HG03439 (cell line): ENCODE results near the gene SON.
"Not testable (repeated sequence)": the region's sequence is repeated elsewhere in the genome, so short reads cannot be mapped to it uniquely, and the experiment has no call there.

ENCODE experiments used
- ATAC-seq: cut with Tn5 transposase; IDR thresholded peaks from one replicate; pipeline ENCODE4 v1.9.1; 2021; ENCODE audit warnings: mild to moderate bottlenecking, moderate library complexity; ENCODE audit not compliant: unreplicated experiment

SON gene, protein sequence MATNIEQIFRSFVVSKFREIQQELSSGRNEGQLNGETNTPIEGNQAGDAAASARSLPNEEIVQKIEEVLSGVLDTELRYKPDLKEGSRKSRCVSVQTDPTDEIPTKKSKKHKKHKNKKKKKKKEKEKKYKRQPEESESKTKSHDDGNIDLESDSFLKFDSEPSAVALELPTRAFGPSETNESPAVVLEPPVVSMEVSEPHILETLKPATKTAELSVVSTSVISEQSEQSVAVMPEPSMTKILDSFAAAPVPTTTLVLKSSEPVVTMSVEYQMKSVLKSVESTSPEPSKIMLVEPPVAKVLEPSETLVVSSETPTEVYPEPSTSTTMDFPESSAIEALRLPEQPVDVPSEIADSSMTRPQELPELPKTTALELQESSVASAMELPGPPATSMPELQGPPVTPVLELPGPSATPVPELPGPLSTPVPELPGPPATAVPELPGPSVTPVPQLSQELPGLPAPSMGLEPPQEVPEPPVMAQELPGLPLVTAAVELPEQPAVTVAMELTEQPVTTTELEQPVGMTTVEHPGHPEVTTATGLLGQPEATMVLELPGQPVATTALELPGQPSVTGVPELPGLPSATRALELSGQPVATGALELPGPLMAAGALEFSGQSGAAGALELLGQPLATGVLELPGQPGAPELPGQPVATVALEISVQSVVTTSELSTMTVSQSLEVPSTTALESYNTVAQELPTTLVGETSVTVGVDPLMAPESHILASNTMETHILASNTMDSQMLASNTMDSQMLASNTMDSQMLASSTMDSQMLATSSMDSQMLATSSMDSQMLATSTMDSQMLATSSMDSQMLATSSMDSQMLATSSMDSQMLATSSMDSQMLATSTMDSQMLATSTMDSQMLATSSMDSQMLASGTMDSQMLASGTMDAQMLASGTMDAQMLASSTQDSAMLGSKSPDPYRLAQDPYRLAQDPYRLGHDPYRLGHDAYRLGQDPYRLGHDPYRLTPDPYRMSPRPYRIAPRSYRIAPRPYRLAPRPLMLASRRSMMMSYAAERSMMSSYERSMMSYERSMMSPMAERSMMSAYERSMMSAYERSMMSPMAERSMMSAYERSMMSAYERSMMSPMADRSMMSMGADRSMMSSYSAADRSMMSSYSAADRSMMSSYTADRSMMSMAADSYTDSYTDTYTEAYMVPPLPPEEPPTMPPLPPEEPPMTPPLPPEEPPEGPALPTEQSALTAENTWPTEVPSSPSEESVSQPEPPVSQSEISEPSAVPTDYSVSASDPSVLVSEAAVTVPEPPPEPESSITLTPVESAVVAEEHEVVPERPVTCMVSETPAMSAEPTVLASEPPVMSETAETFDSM (N-terminal part only)

DNA sequence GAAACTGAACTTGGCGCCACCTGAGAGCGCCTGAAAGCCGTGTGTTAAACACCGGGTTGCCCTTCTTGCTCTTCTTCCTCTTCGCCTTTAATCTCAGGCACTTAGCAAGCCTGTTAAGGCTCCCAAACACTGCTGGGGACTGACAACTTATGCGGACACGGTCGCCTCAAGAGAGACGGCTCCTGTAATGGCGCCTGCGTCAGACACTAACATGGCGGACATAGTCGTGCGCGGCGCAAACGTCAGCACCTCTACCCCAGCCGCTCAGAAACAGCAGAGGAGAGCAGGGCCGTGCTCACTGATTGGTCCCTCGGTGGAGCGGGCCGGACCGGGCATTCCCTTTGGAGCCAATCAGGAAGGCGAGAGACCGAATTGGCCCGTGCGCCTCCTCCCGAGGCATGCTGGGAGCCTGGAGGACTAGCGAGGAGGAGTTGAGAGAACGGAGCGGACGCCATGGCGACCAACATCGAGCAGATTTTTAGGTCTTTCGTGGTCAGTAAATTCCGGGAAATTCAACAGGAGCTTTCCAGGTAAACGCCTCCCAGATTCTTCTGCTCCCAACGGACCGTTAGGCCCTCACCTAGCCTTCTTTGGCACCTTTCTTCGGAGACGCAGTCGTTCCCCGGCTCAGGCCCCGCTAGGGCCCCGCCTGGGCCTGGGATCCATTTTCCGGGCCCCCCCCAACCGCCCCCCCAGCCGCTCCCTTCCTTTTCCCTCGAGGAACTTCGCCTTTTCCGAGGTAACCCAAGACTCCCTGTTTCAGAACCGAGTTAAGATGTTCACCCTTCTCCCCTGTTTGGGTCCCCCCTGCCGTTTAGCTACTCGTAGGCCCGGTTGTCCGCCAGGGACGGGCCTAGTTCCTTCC is at the start of gene SON:
SON (plus strand) TSS at position 399 of the 865 bp plus-strand sequence; CDS start at position 454, 55 bp downstream.
- ATAC-seq: peak; percentile 88

DNA sequence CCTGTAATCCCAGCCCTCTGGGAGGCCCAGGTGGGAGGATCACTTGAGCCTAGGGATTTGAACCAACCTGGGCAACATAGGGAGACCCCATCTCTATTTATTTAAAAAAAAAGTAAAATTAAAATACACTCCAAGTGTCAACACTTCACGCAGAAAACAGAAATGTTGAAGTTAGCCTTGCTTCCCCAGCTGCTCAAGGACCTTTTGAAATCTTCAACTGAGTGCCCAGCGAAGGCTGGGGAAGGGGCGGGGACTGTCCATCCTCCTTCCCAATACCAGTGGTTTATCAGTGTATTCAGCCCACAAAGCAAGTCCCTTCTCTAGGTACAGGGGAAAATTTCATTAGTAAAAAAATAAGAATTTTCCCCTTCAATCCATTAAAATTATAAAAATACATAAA is 49.1 kb upstream of the SON start:
- ATAC-seq: no peak

DNA sequence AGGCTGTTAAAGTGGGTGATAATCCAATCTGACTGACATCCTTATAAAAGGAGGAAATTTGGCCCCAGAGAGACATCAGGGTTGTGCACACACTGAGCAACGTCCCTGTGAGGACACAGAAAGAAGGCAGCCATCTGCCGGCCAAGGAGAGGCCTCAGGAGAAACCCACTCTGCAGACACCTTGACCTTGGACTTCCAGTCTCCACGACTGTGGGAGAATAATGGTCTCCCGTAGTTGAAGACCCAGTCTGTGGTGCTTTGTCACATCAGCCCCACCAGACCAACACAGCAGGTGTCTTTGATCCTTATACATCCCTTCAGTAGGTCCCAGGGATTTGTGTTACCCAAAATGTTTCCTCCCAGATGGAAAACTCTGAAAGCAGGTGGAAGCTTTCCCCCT is 47.1 kb upstream of the SON start:
- no peak for ATAC-seq

DNA sequence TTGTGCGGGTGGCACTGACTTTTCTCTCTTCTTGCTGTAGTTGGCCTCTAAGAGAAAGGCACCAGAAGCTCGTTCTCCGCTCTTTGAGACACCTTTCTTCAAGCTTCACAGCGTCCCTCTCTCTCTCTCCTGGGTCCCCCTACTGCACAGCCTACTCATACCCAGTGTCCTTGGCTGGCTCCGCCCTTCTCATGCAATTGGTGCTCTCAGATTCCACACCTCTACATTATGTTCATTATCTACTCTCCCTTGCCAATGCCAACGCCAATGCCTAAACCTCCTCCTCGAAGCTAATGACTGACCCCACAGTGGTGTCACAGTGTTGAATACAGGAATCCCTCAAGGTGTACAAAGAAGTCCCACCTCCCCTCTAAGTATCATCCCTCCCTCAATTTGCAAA is 46.5 kb upstream of the SON start:
- no peak for ATAC-seq

DNA sequence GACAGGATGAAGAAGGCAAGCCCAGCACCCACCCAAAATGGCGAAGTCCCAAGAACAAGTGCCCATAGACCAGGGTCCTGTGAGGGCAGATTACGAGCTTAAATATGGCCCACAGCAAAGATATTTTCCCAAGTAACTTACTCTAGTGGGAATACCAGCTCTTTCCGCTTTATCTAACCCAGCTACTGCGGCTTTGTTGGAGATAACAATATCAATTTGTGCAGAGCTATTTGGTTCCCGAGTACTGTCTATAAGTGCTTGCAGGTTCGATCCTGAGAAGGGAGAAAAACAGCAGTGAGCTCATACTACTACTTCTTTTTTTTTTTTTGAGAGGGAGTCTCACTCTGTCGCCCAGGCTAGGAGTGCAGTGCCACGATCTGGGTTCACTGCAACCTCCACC is 37.0 kb upstream of the SON start:
- no peak for ATAC-seq

DNA sequence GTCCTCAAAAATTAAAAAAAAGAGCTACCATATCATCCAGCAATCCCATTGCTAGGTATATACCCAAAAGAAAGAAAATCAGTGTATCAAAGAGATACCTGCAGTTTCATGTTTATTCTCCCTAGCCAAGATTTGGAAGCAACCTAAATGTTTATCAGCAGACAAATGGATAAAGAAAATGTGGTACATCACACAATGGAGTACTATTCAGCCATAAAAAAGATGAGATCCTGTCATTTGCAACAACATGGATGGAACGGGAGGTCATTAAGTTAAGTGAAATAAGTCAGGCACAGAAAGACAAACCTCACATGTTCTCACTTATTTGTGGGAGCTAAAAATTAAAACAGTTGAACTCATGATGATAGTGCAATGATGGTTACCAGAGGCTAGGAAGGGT is 35.8 kb upstream of the SON start:
- ATAC-seq: not testable (repeated sequence)

DNA sequence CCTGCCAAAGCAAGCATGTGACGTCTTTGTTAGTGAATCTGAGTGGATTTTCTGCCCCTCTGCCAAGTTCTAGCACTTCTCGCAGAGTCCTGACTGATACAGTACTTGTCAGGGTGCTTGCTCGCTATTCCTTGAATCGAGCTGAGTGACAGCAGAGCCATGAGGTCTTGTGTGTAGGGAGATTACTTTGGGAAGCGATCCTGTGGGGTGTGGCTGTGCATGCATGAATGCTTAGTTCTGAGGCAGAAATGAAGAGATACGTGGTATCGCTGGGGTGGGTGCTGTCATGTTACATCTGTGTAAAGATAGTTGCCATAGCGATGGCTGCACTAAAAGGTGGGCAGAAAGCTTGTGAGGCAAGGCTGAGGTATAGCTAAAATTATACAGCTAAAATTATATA is 32.0 kb upstream of the SON start:
- ATAC-seq: no peak

DNA sequence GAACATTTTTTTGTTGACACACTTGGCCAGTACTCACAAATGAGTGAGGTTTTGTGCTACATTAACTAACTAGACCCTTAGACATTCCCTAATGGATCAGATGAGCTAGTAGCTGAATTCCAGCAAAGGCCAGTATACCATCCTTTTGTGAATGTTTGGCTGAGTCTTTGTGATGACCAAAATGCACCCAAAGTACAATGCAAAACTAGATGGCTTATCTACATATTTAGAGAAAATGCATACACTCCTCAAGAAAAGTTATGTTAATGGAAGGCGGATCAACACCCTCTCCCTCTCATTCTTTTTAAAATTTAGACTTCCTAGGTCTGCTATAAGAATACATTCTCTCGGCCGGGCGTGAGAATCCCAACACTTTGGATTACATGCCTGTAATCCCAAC is 31.2 kb upstream of the SON start:
- ATAC-seq: no peak

DNA sequence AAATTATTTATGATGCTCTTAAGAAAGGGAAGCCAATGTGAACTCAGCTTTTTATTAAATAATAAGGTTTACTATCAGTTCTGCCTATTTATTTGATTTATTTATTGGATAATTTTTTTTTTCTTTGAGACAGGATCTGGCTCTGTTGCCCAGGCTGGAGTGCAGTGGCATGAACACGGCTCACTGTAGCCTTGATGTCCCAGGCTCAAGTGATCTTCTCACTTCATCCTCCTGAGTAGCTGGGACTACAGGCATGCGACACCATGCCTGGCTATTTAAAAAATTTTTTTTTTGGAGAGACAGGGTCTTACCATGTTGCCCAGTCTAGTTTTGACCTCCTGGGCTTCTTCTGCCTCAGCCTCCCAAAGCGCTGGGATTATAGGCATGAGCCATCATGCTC is 30.4 kb upstream of the SON start:
- no peak for ATAC-seq

DNA sequence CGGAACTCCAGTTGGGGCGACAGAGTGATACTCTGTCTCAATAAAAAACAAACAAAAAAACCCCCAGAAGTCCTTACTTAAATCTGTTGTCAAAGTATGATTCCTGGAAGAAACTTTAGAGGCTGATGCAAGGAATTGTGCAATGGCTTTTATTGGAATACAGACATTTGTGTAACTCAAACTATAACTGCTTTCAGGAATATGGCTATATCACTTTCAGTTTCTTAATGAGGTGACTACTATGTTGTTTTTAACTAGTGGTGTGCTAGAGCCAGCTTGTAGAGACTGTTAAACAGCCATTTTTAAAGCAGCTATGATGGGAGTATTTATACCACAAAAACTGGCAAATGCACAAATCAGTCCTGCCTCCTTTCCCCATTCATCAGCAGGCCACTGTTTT is 28.6 kb upstream of the SON start:
- no peak for ATAC-seq

DNA sequence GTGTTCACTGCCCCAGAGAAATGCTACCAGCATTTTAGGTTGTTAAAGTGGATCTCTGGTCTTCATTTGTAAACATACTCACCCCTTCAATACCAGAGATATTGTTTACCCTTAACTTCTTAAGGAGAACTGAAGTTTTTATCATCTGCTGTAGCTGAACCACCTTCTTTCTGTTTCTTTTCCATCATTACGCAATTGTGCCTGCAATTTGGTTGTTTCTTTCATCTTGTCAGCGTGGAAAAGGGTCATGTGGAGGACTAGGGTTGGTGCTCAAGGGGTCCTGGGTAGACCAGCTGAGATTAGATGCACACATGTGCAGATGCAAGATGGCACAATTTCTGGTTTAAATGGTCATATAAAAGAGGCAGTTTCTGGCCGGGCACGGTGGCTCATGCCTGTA is 23.9 kb upstream of the SON start:
- ATAC-seq: no peak

DNA sequence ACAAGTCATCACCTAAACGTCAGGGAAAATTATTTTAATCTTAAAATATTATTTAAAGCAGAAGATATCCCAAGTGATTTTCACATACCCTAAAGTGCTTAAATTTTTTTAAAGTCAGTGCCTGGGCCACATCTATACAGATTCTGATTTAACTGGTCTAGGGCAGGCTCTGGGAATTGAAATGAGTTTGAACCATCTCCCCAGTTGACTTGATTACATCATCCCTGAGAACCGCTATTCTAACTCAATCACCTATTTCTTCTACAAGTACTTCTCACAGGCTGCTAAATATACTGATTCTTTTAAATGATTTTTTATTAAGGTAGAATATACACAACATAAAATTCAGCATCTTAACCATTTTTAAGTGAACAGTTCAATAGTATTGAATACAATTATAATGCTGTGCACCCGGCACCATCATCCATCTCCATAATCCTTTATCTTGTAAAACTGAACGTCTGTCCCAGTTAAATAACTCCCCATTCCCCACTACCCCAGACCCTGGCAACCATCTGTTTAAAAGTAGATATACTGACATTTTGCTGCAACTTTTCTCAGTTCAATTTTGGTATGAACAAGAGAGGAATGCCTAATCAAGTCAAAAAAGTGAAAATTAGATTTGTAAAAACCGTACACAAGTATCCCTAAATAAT is 20.4 kb upstream of the SON start:
- ATAC-seq: no peak

DNA sequence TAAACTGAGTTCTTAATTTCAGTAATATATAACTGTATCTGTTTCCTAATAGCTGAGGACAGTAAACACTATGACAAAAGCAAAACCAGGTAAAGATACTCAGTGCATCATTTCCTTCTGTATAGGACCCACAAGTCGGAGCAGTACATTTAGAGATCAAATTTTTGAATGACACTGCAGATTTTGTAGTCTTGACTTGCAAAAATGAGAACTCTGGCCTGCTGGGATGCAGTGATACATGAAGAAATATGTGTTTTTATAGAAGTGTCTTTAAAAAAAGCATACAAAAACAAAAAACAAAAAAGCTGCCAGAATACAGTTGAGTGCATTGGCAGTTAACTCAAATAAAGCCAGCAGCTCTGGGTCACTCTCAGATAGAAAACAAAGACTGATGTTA is 19.9 kb upstream of the SON start:
- no peak for ATAC-seq

DNA sequence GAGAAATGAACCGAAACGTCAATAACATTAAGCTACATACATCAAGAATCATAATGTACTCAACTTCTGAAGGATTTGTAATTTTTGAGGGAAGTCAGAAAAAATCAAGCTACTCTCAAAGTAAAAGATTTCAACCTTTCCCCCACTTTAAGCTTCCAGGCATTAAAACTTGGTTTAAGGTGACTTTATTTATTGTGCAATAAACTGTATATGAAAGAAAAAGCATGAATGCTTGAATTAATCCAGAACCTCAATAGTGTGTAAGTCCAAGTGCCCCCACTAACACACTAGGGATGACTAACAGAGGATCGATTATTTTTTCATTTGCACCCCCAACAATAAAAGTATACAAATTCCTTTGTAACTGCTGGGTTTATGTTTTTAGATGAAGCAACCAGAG is 11.8 kb upstream of the SON start:
- ATAC-seq: no peak

DNA sequence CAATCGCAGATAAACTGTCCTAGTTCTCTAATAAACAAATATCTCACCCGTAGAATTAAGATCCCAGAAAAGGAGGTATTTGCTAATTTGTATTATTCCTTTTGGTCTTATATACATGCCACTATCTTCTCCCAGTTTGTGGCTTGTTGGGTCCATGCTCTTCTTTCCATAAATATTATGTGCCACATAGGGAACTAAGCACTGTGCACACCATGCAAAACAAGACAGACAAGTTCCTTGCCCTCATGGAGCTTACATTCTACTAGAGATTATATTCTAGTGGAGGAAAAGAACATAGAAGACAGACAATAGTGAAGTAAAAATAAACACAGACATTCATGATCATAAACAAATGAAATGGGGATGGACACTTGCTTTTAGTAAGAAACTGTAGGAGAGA is 5.6 kb upstream of the SON start:
- ATAC-seq: no peak

DNA sequence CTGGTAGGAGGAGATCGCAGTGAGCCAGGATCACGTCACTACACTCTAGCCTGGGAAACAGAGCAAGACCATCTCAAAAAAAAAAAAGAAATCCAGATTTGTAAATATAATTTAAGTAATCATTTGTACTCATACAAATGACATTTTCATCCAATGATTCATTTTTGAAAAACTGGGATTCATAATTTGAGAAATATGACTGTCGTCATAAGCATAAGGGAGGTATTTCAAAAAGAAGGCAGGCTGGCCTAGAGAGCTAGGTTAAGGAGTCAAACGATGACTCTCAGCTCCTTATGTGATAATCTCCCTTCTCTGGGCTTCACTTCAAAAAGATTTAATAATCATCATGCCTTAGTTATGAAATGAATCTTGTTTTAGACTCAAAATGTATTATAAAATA is 3.2 kb upstream of the SON start:
- no peak for ATAC-seq

DNA sequence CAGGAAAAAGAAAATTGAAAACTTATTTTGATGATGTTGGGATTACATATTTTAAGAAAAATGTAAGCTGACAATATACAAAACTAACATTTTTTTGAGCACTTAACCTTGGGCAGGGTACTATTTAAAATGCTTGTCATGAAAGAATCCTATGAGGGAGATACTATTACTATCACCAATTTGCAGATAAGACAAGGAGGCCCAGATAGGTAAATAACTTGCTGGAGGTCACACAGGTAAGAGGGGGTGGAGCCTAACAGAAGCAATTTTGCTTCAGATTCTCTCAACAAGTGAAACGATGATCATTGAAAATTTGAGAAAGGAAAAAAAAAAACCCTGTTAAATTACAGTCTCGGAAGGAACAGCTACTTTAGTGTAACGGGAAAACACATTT is 2.1 kb upstream of the SON start:
- ATAC-seq: no peak

DNA sequence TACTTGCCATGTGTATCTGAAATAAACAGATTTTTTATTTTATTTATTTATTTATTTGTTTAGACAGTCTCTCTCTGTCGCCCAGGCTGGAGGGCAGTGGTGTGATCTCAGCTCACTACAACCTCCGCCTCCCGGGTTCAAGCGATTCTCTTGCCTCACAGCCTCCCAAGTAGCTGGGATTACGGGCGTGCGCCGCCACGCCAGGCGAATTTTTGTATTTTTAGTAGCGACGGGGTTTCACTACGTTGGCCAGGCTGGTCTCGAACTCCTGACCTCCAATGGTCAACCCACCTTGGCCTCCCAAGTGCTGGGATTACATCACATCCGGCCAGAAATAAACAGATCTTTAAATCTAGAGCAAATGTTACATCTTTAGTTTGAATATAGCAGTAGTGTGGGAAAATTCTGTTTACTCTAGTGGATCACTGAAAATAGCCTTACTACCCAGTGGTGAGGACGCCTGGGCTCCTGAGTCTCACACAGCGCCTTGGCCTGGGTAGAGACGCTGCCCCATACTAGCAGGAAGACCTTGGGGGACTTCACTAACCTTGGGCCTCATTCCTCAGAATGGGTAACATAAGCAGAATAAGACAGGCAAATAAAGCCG is 1.6 kb upstream of the SON start:
- no peak for ATAC-seq
